GM21381 (cell line): Measurements from ENCODE around the gene WDR33.
"Not testable (repeated sequence)": the region's sequence is repeated elsewhere in the genome, so short reads cannot be mapped to it uniquely, and the experiment has no call there.

Experiments used
- ATAC-seq: cut with Tn5 transposase; IDR thresholded peaks from one replicate; pipeline ENCODE4 v1.9.1; 2021; ENCODE audit warnings: mild to moderate bottlenecking, moderate library complexity; ENCODE audit not compliant: unreplicated experiment

Gene WDR33

GRCh38 chr2:127810619-127811396 lies at the start of gene WDR33:
TSS of gene WDR33 (minus strand) at chr2:127811171. CDS start at chr2:127770981, 40,190 bp downstream.
- peak; percentile 96 for ATAC-seq

- ATAC-seq, result no peak
Measured at GRCh38 chr2:127860130-127860529, 49.2 kb upstream of the WDR33 start.

DNA sequence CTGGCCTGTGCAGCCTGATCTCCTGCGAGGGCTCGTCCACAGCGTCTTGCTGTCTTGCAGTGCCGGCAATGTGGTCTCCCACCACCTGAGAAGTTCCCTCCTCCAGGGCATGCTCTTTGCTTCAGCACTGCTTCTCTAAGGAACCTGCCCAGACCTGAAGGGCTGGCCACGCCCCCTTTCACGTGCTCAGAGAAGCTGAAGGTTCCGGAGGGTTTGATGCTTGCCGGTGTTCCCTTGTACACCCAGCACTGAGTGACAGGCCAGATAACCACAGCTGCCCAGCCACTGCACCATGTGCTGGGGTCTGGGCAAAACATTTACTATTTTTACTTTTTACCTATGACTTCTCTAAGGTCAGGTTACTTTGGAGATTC lies 48.7 kb upstream of the WDR33 start:
- no peak for ATAC-seq

GRCh38 chr2:127857265-127857808 lies 46.4 kb upstream of the WDR33 start:
- ATAC-seq, result no peak

GRCh38 chr2:127853671-127854070 lies 42.7 kb upstream of the WDR33 start:
- no peak for ATAC-seq

GRCh38 chr2:127852388-127852787 lies 41.4 kb upstream of the WDR33 start:
- ATAC-seq, result no peak

DNA sequence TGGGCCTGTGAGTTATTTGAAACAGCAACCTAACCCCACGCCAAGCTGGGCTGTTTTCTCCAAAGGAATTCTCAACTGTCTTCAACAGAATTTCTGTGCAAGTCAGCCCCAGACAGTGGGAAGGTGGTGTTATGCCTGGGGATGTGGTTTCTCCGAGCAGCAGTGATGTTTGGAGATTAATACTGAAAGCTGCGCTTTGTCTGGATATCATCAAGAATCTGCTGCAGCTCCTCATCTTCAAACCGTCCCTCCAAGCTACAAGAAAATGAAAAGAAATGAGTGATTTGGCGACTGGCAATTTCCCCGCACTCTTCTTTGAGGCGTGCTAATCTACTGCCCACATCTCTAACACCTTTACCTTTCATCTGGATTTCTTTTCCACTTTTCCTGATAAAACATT lies 37.0 kb upstream of the WDR33 start:
- ATAC-seq, result no peak

- ATAC-seq, result no peak
Measured at GRCh38 chr2:127844973-127845372, 34.0 kb upstream of the WDR33 start.

DNA sequence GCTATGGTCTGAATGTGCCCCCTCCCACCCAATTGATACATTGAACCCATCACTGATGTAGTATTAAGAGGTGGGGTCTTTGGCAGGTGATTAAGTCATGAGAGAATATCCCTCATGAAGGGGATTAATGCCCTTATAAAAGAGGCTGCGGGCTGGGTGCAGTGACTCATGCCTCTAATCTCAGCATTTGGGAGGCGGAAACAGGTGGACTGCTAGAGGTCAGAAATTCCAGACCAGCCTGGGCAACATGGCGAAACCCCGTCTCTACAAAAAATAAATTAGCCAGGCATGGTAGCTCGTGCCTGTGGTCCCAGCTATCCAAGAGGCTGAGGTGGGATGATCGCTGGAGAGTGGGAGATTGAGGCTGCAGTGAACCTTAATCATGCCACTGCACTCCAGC lies 32.7 kb upstream of the WDR33 start:
- no peak for ATAC-seq

GRCh38 chr2:127841466-127842178 lies 30.7 kb upstream of the WDR33 start:
- ATAC-seq, result no peak

DNA sequence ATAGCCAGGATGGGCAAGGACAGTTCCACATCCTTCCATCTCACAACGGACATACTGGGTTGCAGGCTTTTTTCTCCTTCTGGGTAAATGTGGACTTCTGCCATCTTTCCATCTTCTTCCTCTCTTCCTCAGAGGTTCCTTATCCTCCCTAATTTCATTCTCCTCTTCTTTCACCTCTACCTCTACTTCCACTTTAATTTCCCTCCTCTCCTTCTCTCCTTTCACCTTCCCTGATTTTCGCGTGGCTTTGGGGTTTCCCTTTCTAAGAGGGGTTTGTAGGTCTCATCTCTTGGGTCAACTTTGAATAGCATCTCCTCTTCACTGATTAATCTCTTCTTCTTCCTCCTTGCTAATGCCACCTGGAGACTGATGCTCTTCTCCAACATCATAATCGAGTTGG lies 29.9 kb upstream of the WDR33 start:
- ATAC-seq, result no peak

GRCh38 chr2:127834951-127835350 lies 24.0 kb upstream of the WDR33 start:
- no peak for ATAC-seq

- peak; percentile 96 for ATAC-seq
Measured at GRCh38 chr2:127829845-127830246, 18.9 kb upstream of the WDR33 start.

DNA sequence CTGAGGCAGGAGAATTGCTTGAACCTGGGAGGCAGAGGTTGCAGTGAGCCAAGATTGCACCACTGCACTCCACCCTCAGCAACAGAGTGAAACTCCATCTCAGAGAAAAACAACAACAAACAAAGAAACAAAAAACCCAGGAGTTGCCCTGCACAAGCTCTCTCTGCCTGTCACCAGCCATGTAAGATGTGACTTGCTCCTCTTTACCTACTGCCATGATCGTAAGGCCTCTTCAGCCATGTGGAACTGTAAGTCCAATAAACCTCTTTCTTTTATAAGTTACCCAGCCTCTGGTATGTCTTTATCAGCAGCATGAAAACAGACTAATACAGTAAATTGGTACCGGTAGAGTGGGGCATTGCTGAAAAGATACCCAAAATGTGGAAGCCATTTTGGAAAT lies 15.7 kb upstream of the WDR33 start:
- ATAC-seq, result not testable (repeated sequence)

GRCh38 chr2:127826047-127826446 lies 15.1 kb upstream of the WDR33 start:
- no peak for ATAC-seq

GRCh38 chr2:127820080-127820668 lies 9.2 kb upstream of the WDR33 start:
- ATAC-seq, result no peak

DNA sequence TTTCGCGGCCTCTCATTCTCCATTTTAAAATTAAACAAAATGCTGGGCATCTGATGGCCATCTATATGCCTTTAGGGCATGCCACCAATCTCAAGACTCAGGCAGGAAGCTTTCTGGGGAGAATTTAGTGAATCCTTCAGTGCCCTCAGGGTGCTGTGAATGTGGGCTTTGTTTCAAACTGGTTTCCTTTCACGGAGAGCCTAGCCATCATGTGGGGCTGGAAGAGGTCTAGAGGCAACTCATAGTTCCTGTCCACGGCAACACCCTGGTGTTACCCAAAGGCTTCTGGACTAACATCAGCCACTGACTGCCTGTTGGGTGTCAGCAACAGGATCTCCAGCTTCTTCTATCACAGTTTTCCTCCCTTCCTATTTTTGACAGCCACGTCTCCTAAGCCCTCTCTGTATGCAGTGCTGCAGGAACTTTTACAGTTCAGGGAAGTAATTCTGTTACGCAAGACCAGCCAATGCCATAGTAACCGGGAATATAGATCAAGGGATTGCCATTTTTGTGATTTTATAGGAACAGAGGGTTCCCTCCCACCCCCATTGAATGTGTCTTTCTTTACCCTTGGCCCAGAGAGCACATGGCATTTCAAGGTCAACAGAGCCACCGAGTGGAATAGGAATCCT lies 7.9 kb upstream of the WDR33 start:
- no peak for ATAC-seq

DNA sequence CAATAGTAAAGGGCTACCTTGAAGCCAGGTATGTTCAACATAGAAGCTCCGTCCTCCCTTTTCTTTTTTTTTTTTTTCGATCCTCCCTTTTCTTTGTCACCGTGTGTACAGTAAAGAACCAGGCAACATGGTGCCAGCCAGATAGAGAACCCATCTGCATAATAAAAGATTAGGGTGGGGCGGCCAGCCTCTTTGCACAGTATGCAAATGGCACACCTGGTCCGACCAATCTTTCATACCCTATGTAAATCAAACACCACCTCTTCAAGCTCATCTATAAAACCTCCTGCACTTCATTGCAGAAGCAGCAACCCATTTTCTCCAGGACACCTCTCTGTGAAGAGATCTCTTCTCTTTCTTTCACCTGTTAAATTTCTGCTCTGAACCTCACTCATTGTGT lies 7.3 kb upstream of the WDR33 start:
- ATAC-seq, result no peak

GRCh38 chr2:127814677-127815076 lies 3.7 kb upstream of the WDR33 start:
- ATAC-seq, result no peak

GRCh38 chr2:127812441-127812840 lies 1.5 kb upstream of the WDR33 start:
- ATAC-seq, result not testable (repeated sequence)
